WTC11 (cell line): ENCODE measurements around the gene ZNF43.

Source experiments
- CREB1 ChIP-seq: sonication (generic); formaldehyde crosslinking; IDR thresholded peaks from 2 replicates; pipeline ENCODE4 v1.8.0; 2023; ENCODE audit warnings: mild to moderate bottlenecking, missing genetic modification reagents
- NR1H2 ChIP-seq: sonication (generic); formaldehyde crosslinking; IDR thresholded peaks from 2 replicates; pipeline ENCODE4 v1.9.0; 2021; ENCODE audit warnings: mild to moderate bottlenecking, moderate library complexity, missing genetic modification reagents

GRCh38 chr19:21856773-21857514 lies 21.0 kb upstream of the ZNF43 start:
- TF ChIP-seq CREB1 (CRISPR knock-in tag) (no peak), NR1H2 (CRISPR knock-in tag) (no peak)
